Measurements from ENCODE around the gene VPS37D.
"Not testable (repeated sequence)": the region's sequence is repeated elsewhere in the genome, so short reads cannot be mapped to it uniquely, and the experiment has no call there.

VPS37D gene

DNA sequence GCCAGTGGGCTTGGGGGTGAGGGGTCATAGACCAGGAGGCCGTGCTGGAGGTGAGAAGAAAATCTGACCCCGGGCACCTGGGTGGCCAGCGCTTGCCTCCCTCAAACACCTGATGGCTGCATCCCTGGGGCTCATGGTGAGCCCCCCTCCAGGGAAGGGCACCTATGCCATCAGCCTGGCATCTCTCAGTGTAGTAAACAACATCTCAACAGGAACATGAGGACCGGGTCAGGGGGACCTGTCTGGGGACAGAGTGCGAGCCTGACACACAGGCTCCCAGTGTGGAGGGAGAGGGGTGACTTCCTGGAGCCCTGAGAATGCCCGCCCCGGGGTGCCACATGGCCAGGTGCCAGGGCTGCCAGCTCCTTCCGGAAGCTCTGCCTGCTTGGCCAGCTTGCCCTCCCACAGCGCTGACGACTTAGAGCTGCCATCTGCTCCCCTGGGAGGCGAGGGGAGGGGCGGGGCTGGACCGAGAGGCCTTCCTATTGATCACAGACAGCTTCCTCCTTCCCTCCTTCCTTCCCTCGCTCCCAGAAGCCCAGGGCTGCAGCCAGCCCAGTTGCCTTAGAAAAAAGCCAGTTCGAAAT, 39.5 kb downstream of the VPS37D start:
- DNase-seq = peak; percentile 34

DNA sequence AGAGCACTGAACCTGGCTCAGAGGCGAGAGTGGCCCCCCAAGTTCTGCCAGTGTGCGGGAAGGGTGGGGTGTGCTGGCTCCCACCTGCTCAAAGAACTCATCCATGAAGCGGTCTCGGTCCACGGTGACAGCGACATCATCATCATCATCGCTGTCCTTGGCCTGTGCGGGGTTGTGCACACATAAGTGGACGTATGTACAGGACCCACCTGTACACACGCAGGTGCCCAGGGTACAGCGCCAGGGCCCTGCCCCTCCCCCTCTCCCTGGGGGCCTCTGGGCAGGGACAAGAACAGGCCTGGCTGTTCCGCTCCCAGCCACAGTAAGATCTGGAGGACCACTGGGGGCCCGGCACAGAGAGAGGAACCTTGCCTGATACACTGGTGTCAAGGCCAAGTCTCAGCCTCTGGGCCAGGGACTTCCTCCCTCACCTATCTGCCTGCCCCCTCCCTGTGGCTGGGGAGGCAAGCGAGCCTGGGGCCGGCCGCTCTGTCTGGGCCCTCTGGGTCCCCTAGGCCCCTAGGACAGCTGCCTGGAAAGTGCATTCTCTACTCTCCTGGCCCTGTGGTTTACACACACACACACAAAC, 41.4 kb downstream of the VPS37D start:
- no peak for DNase-seq

DNA sequence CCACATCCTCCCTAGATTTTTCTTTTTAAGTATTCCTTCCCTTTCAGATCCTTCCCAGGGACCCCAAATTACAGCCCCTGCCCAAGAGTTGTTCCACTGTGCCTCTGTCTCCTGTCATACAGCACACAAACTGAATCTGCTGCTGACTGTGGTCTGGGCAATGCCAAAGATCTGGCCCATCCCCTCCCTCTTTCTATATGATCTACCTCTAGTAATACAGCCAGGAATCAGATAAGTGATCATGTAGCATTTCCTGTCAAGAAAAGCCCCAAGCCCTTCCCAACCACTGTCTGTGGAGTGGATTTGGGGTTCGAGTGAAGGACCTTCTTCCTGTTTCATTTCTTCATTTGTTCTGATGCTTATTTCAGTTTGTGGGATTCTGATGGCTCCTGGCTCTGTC, 45.1 kb downstream of the VPS37D start:
- DNase-seq = no peak

DNA sequence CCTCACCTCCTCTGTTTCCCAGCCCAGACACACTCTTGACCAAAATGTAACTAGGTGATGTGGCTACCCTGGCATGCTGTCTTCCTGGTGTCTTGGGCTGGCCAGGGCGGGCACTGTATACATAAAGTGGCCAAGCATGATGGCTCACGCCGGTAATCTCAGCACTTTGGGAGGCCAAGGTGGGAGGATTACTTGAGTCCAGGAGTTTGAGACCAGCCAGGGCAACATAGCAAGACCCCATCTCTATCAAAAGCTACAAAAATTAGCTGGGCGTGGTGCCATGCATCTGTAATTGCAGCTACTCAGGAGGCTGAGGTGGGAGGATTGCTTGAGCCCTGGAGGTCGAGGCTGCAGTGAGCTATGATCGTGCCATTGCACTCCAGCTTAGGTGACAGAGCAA, 45.7 kb downstream of the VPS37D start:
- DNase-seq = not testable (repeated sequence)

DNA sequence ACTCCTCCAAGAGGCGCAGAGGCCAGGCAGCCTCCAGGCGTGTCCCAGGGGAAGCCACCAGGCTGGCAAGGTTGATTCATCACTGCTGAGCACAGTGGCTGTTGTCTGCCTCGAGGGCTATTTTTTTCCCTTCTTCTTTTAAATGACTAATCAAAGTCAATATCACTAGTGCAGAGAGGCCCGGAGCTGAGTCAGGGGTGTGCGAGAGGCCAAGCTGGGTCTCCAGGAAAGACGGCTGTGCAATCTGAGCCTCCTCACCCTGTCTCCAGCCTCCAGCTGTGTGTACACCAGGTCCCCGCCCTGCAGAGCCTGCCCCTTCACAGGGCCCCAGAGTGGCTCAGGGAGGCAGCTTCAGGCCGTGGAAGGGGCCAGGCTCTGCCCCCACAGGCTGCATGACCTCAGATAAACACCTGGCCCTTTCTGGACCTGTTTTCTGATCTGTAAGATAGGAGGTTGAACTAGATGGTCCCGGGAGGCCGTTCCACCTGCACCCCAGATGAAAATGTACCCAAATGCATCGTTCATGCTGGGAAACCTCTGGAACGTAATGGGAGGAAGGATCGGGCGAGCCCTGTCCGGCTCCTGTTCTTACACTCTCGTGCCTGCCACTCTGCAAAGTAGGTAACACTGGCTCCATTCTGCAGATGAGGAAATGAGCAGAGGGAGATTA, 48.2 kb downstream of the VPS37D start:
- DNase-seq = peak; percentile 84

DNA sequence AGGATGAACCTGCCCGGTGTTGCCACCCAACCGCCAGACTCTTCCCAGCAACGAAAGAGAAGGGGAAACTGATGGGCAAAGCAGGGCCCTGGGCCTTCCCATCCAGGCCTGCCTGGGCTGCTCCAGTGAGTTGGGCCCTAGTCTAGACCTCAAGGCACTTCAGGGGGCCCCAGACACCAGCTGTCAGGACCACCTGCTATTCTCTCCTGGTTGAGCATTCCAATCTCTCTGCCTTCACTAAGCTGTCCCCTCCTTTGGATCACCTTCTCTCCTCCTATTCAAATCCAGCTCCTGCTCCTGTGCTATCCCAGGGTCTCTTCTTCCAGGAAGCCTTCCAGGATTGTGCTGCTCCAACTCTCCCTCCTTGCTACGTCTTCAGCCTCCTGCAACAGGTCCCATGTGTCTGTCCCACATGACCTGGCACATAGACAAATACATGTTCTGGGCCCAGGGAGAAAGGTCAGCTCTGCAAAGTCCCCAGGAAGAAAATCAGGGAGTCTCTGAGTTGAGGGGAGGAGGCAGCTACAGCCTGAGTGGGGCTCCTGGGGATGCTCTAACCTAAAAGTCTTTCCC, 48.8 kb downstream of the VPS37D start:
- no peak for DNase-seq

DNA sequence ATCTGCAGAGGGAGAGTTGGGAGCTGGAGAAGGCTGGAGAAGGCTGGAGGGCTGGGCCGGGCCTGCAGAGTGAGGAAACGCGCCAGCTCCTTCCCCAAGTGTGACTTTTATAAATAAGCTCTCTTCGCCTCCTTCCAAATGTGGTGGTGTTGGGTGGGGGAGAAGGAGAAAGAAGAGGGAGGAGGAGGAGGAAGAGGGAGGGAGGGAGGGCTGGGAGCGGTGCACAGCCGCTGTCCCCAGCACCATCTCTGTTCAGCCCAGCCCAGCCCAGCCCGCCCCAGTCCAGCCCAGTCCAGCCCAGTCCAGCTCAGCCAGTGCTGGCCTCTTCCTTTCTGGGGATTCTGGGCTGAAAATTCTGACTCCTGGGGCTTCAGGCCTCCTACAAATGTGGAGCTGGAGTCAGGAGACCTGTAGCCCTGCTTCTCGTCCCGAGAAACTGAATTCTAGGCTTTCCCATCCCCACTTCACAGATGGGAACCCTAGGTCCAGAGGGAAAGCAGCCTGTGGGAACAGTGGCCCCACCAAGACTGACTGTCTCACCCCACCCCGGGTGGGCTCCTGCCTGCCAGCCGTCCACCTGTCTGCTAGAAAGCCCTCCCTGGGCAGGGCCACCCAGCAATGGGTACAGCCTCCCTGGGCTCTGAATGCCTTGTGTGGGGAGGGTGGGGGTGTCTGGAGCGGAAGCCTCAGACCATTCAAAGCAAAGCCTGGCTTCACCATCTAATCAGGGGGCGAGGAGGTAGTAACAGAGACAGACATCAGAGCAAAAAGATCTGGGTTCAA, 49.6 kb downstream of the VPS37D start:
- DNase-seq = no peak

DNA sequence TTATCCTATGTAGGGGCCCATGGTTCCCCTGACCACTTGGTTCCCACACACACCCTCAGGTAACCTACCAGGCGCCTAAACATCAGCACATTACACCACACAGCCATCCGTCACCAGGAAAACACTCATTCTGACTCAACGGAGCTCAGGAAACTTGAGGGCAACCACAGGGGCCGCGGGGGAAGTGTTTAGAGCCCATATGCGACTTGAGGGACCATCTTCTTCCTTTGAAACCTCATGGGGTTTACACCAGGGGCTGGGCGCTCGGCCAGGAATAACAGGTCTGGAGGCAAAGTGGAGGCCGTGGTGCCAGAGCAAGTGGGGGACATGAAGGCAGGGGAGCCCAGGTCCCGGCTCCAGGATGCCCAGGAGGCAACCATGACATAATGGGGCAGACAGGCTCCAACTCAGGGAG, 50.4 kb downstream of the VPS37D start:
- DNase-seq = no peak

DNA sequence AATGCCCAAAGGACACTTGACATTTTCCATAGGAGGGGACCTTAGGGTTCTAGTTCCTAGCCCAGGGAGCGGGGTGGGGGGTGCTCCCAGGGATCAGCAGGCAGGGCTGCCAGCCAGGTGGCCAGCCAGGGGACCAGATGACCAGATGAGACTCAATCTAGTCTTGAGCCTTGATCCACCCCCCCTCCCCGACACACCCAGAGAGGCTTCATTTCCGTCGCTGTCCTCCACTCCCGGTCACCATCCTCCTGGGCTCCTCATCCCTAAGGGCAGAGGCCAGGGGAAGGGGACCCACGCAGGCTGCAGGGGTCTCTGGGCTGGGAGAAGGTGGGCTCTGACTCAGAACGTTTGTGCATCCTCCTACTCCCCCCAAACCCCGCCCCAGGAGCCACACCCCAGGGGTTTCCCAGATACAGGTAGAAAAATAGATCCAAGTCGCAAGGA, 50.8 kb downstream of the VPS37D start:
- no peak for DNase-seq

DNA sequence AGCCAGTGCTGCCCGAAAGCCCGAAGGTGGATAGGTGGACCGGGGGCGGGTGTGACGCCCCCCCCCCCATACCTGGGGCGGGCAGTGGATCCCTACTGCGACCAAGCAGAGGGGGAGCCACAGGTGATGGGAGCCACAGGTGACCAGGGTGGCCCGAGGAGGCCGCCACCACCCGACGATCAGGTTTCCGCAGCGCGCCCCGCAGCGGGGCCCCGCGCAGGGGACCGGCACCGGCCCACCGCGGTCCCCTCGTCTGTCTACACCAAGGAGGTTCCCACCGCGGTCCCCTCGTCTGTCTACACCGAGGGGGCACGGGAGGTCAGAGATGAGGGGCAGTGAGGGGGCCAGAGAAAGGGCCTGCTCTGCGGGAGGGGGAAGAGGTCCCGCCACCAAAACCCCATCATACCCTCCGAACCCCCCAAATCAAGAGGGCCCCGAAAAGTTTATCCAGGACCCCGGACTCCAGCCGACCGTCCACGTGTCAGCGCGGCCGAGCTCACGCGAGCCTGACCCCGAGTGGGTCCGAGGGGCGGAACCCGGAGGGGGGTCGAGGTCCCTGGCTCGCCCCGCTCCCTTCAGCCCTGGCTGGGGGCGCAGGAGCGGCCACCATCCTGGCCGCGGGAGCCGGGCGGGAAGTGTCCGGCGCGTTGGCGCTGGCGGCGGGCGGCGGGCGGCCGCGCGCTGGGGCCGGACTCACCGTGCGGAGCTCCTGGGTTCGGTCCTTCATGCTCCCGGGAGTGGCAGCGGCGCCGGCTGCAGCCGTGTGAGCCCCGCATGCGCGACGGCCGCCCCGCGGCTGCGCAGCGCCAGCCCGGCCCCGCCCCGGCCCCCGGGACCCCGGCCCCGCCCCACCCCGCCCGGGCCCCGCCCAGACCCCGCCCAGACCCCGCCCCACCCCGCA, 51.5 kb downstream of the VPS37D start, which contains the start of gene STX1A:
TSS of gene STX1A (minus strand) at position 765 of the 901 bp plus-strand sequence. CDS start at position 727, 38 bp downstream.
- no peak for DNase-seq

DNA sequence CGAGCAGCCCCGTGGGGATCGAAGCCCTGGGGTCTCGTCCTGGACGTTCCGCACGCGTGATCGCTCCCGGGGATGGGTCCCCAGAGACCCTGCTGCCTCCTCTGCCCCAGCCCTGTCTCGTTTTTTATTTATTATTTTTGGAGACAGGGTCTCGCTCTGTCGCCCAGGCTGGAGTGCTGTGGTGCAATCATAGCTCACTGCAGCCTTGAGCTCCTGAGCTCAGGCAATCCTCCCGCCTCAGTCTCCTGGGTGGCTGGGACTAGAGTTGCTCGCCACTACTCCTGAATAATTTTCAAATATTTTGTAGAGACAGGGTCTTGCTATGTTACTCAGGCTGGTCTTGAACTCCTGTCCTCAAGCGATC, 52.2 kb downstream of the VPS37D start:
- DNase-seq = no peak

DNA sequence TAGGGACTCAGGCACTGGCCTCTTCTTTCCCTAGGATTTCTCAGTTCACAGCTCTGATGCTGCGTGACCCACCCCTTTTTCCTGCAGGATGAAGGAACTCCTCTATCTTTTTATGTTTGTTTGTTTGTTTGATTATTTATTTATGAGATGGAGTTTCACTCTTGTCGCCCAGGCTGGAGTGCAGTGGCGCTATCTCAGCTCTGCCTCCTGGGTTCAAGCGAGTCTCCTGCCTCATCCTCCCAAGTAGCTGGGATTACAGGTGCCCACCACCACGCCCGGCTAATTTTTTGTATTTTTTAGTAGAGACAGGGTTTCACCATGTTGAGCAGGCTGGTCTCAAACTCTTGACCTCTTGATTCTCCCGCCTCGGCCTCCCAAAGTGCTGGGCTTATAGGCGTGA, 52.8 kb downstream of the VPS37D start:
- DNase-seq = not testable (repeated sequence)

DNA sequence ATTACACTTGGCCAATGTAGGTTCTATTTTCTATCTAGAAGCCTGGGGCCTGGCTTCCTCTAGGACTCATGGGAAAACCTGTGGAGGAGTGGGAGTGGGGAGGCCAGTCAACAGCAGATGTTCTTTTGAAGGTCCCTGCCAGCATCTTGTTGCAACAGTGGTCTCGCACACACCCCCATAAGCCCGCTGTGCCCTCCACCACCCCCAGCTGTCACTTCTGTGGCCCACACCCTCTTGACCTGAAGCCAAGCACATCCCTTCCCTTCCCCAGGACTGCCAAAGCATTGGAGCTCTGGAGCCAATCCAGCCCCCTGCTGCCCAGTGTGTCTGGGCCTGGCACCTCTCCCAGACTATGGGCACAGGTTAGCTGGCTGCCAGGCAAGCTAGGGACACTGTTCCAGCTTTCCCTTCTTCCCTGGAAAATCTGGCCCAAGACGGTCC, 53.8 kb downstream of the VPS37D start:
- DNase-seq = no peak

All from SHP77 treated with DMSO at 0.1 percent for 48 hours (cell line).